ENCODE measurements around the gene ARHGEF16.

GRCh38 chr1:3430820-3431219 is 23.6 kb upstream of the ARHGEF16 start:
- TF ChIP-seq EZH2 (IDR thresholded peaks at IDR 0.05; ENCODE audit: low read depth) (no peak), CTCF (conservative IDR thresholded peaks at IDR 0.05) (no peak)

Data from PC-9 (cell line).